Colon (tissue), 2 donors: ENCODE measurements around the gene SYT14.
"Not testable (repeated sequence)": the region's sequence is repeated elsewhere in the genome, so short reads cannot be mapped to it uniquely, and the experiment has no call there.

Experiments used
- FAIRE-seq: peaks from 2 replicates; lab custom pipeline; 2012; peaks lifted over from hg19 to GRCh38; lab: Jason Lieb, UNC
- donor health status: control.
- donor health status: control.

The SYT14 gene

GRCh38 chr1:210123383-210123782 is 185.4 kb downstream of the SYT14 start:
- FAIRE-seq: no peak

- FAIRE-seq: no peak
These were observed 186.0 kb downstream of the SYT14 start for GRCh38 chr1:210123924-210124589.

- no peak for FAIRE-seq
These were observed 186.7 kb downstream of the SYT14 start for GRCh38 chr1:210124736-210125135.

GRCh38 chr1:210125143-210125542 is 187.1 kb downstream of the SYT14 start:
- no peak for FAIRE-seq

- no peak for FAIRE-seq
These were observed 191.1 kb downstream of the SYT14 start for GRCh38 chr1:210129092-210129491.

GRCh38 chr1:210129759-210130158 is 191.7 kb downstream of the SYT14 start:
- no peak for FAIRE-seq

GRCh38 chr1:210132582-210132981 is 194.6 kb downstream of the SYT14 start:
- no peak for FAIRE-seq

GRCh38 chr1:210143465-210144062 is 205.5 kb downstream of the SYT14 start:
- peak; percentile 93 for FAIRE-seq

GRCh38 chr1:210144736-210145135 is 206.7 kb downstream of the SYT14 start:
- FAIRE-seq: no peak

- no peak for FAIRE-seq
These were observed 213.1 kb downstream of the SYT14 start for GRCh38 chr1:210151052-210151672.

- no peak for FAIRE-seq
These were observed 221.2 kb downstream of the SYT14 start for GRCh38 chr1:210159211-210159610.

- FAIRE-seq: no peak
These were observed 232.2 kb downstream of the SYT14 start for GRCh38 chr1:210170220-210170619.

- no peak for FAIRE-seq
These were observed 236.1 kb downstream of the SYT14 start for GRCh38 chr1:210174133-210174532.

GRCh38 chr1:210185063-210185462 is 247.0 kb downstream of the SYT14 start:
- FAIRE-seq: no peak

- not testable (repeated sequence) for FAIRE-seq
These were observed 250.0 kb downstream of the SYT14 start for GRCh38 chr1:210187849-210188606.

GRCh38 chr1:210189426-210189825 is 251.4 kb downstream of the SYT14 start:
- no peak for FAIRE-seq

GRCh38 chr1:210195635-210196160 is 257.7 kb downstream of the SYT14 start:
- FAIRE-seq: no peak

GRCh38 chr1:210196266-210196665 is 258.2 kb downstream of the SYT14 start:
- not testable (repeated sequence) for FAIRE-seq

- no peak for FAIRE-seq
These were observed 260.8 kb downstream of the SYT14 start for GRCh38 chr1:210198840-210199239.

GRCh38 chr1:210200124-210200736 is 262.2 kb downstream of the SYT14 start:
- no peak for FAIRE-seq

- FAIRE-seq: no peak
These were observed 263.7 kb downstream of the SYT14 start for GRCh38 chr1:210201681-210202080.
